ENCODE results near the gene LGR5. TPM values are rescaled to one million over a fixed set of nuclear protein-coding genes. Genes with fewer than 3 reads are reported as not detected.

The LGR5 gene
- total and polyA plus RNA-seq, 5 donors from 2014 or later: not detected

- H3K27ac Mint-ChIP-seq: peak overlapping the region in 1 of 3 donors; percentile 52
- H3K4me1 ChIP-seq (ENCODE audit: control insufficient read depth, insufficient read depth, low read length, poor library complexity, severe bottlenecking): no peaks in the 10 kb centered on the region
- DNase-seq (no peak), ATAC-seq (ENCODE audit: low read depth in 2 of 2) (no peak)
- H3K4me1 Mint-ChIP-seq: no peaks in the 10 kb centered on the region
- H3K36me3 ChIP-seq (ENCODE audit: control insufficient read depth, insufficient read depth, low read length): no peaks in the 10 kb centered on the region
- no peaks in the 10 kb centered on the region for H3K36me3 Mint-ChIP-seq
- no peak overlapping the region for H3K4me3 ChIP-seq (ENCODE audit: low read depth, low read length)
- H3K4me3 Mint-ChIP-seq: no peak overlapping the region
- no peaks in the 10 kb centered on the region for H3K9me3 ChIP-seq (ENCODE audit: control insufficient read depth in 2 of 2, low read length in 2 of 2)
- H3K27ac ChIP-seq (ENCODE audit: insufficient read depth, low read length, poor library complexity, severe bottlenecking): no peak overlapping the region
- H3K27me3 ChIP-seq (ENCODE audit: control insufficient read depth, insufficient read depth, low read length): peaks cover 12% of the 10 kb centered on the region
- peaks cover 48% of the 10 kb centered on the region for H3K27me3 Mint-ChIP-seq
- H3K9me3 Mint-ChIP-seq: peaks cover 0 to 5% (median 0%) of the 10 kb centered on the region in 7 donors
Observed at GRCh38 chr12:71591601-71592000, 152.0 kb downstream of the LGR5 start.

GRCh38 chr12:71592841-71593240 lies 153.2 kb downstream of the LGR5 start:
- ATAC-seq (ENCODE audit: low read depth in 2 of 2) (no peak), DNase-seq (no peak)
- H3K36me3 Mint-ChIP-seq: no peaks in the 10 kb centered on the region
- no peak overlapping the region for H3K27ac Mint-ChIP-seq
- H3K27me3 Mint-ChIP-seq: peaks cover 37% of the 10 kb centered on the region
- no peaks in the 10 kb centered on the region for H3K4me1 Mint-ChIP-seq
- no peak overlapping the region for H3K4me3 Mint-ChIP-seq
- Histone ChIP-seq H3K27me3 (ENCODE audit: control insufficient read depth, insufficient read depth, low read length) (peaks cover 18% of the 10 kb centered on the region), H3K4me3 (ENCODE audit: low read depth, low read length) (no peak overlapping the region), H3K9me3 (ENCODE audit: control insufficient read depth in 2 of 2, low read length in 2 of 2) (no peaks in the 10 kb centered on the region), H3K4me1 (ENCODE audit: control insufficient read depth, insufficient read depth, low read length, poor library complexity, severe bottlenecking) (no peaks in the 10 kb centered on the region), H3K36me3 (ENCODE audit: control insufficient read depth, insufficient read depth, low read length) (no peaks in the 10 kb centered on the region), H3K27ac (ENCODE audit: insufficient read depth, low read length, poor library complexity, severe bottlenecking) (no peak overlapping the region)
- H3K9me3 Mint-ChIP-seq: peaks cover 0 to 5% (median 0%) of the 10 kb centered on the region in 7 donors

- no peak overlapping the region for H3K4me3 ChIP-seq (ENCODE audit: low read depth, low read length)
- no peaks in the 10 kb centered on the region for H3K4me1 Mint-ChIP-seq
- peaks cover 19% of the 10 kb centered on the region for H3K27me3 ChIP-seq (ENCODE audit: control insufficient read depth, insufficient read depth, low read length)
- no peaks in the 10 kb centered on the region for H3K36me3 Mint-ChIP-seq
- DNase-seq: no peak
- H3K9me3 Mint-ChIP-seq: peaks cover 0 to 3% (median under 1%) of the 10 kb centered on the region in 7 donors
- no peaks in the 10 kb centered on the region for H3K36me3 ChIP-seq (ENCODE audit: control insufficient read depth, insufficient read depth, low read length)
- H3K4me1 ChIP-seq (ENCODE audit: control insufficient read depth, insufficient read depth, low read length, poor library complexity, severe bottlenecking): no peaks in the 10 kb centered on the region
- H3K27me3 Mint-ChIP-seq: peaks cover 33% of the 10 kb centered on the region
- no peak overlapping the region for H3K4me3 Mint-ChIP-seq
- no peak for ATAC-seq (ENCODE audit: low read depth in 2 of 2)
- no peak overlapping the region for H3K27ac ChIP-seq (ENCODE audit: insufficient read depth, low read length, poor library complexity, severe bottlenecking)
- no peak overlapping the region for H3K27ac Mint-ChIP-seq
- no peaks in the 10 kb centered on the region for H3K9me3 ChIP-seq (ENCODE audit: control insufficient read depth in 2 of 2, low read length in 2 of 2)
Observed at GRCh38 chr12:71594214-71594948, 154.8 kb downstream of the LGR5 start.

GRCh38 chr12:71599210-71599609 lies 159.6 kb downstream of the LGR5 start:
- Mint-ChIP-seq H3K27ac (no peak overlapping the region), H3K27me3 (peaks cover 9% of the 10 kb centered on the region), H3K4me1 (peaks cover 0 to 2% (median 0%) of the 10 kb centered on the region in 4 donors), H3K9me3 (peaks cover 0 to 5% (median 0%) of the 10 kb centered on the region in 7 donors), H3K36me3 (no peaks in the 10 kb centered on the region), H3K4me3 (no peak overlapping the region)
- DNase-seq: no peak
- no peaks in the 10 kb centered on the region for H3K4me1 ChIP-seq (ENCODE audit: control insufficient read depth, insufficient read depth, low read length, poor library complexity, severe bottlenecking)
- no peak overlapping the region for H3K4me3 ChIP-seq (ENCODE audit: low read depth, low read length)
- ATAC-seq (ENCODE audit: low read depth in 2 of 2): no peak
- no peaks in the 10 kb centered on the region for H3K36me3 ChIP-seq (ENCODE audit: control insufficient read depth, insufficient read depth, low read length)
- no peak overlapping the region for H3K27ac ChIP-seq (ENCODE audit: insufficient read depth, low read length, poor library complexity, severe bottlenecking)
- peaks cover 13% of the 10 kb centered on the region for H3K27me3 ChIP-seq (ENCODE audit: control insufficient read depth, insufficient read depth, low read length)
- H3K9me3 ChIP-seq (ENCODE audit: control insufficient read depth in 2 of 2, low read length in 2 of 2): no peaks in the 10 kb centered on the region

GRCh38 chr12:71601546-71601945 lies 161.9 kb downstream of the LGR5 start:
- ATAC-seq (ENCODE audit: low read depth in 2 of 2) (no peak), DNase-seq (no peak)
- Mint-ChIP-seq H3K9me3 (peaks cover 0 to 5% (median 0%) of the 10 kb centered on the region in 7 donors), H3K27me3 (no peaks in the 10 kb centered on the region), H3K36me3 (no peaks in the 10 kb centered on the region), H3K27ac (peak overlapping the region in 1 of 3 donors; percentile 19), H3K4me1 (peaks cover 0 to 2% (median 0%) of the 10 kb centered on the region in 4 donors), H3K4me3 (no peak overlapping the region)
- Histone ChIP-seq H3K4me1 (ENCODE audit: control insufficient read depth, insufficient read depth, low read length, poor library complexity, severe bottlenecking) (no peaks in the 10 kb centered on the region), H3K36me3 (ENCODE audit: control insufficient read depth, insufficient read depth, low read length) (peaks cover 3% of the 10 kb centered on the region), H3K4me3 (ENCODE audit: low read depth, low read length) (no peak overlapping the region), H3K27me3 (ENCODE audit: control insufficient read depth, insufficient read depth, low read length) (peaks cover 9% of the 10 kb centered on the region), H3K27ac (ENCODE audit: insufficient read depth, low read length, poor library complexity, severe bottlenecking) (no peak overlapping the region), H3K9me3 (ENCODE audit: control insufficient read depth in 2 of 2, low read length in 2 of 2) (no peaks in the 10 kb centered on the region)

- H3K27me3 ChIP-seq (ENCODE audit: control insufficient read depth, insufficient read depth, low read length): peaks cover 3% of the 10 kb centered on the region
- DNase-seq (no peak), ATAC-seq (ENCODE audit: low read depth in 2 of 2) (no peak)
- no peaks in the 10 kb centered on the region for H3K4me1 ChIP-seq (ENCODE audit: control insufficient read depth, insufficient read depth, low read length, poor library complexity, severe bottlenecking)
- Mint-ChIP-seq H3K27ac (peak overlapping the region in 1 of 3 donors; percentile 52), H3K9me3 (peaks cover 0 to 5% (median 0%) of the 10 kb centered on the region in 7 donors), H3K27me3 (no peaks in the 10 kb centered on the region), H3K4me3 (no peak overlapping the region), H3K4me1 (peaks cover 0 to 8% (median 2%) of the 10 kb centered on the region in 4 donors), H3K36me3 (peaks cover 10% of the 10 kb centered on the region)
- no peak overlapping the region for H3K4me3 ChIP-seq (ENCODE audit: low read depth, low read length)
- H3K36me3 ChIP-seq (ENCODE audit: control insufficient read depth, insufficient read depth, low read length): peaks cover 15% of the 10 kb centered on the region
- H3K27ac ChIP-seq (ENCODE audit: insufficient read depth, low read length, poor library complexity, severe bottlenecking): no peak overlapping the region
- H3K9me3 ChIP-seq (ENCODE audit: control insufficient read depth in 2 of 2, low read length in 2 of 2): no peaks in the 10 kb centered on the region
Observed at GRCh38 chr12:71602761-71603577, 163.4 kb downstream of the LGR5 start.

GRCh38 chr12:71605039-71605438 lies 165.4 kb downstream of the LGR5 start:
- Mint-ChIP-seq H3K4me1 (peaks cover 0 to 11% (median 5%) of the 10 kb centered on the region in 4 donors), H3K36me3 (peaks cover 17% of the 10 kb centered on the region), H3K27me3 (no peaks in the 10 kb centered on the region), H3K27ac (no peak overlapping the region), H3K9me3 (no peaks in the 10 kb centered on the region), H3K4me3 (no peak overlapping the region)
- ATAC-seq (ENCODE audit: low read depth in 2 of 2) (no peak), DNase-seq (no peak)
- H3K4me3 ChIP-seq (ENCODE audit: low read depth, low read length): no peak overlapping the region
- no peaks in the 10 kb centered on the region for H3K27me3 ChIP-seq (ENCODE audit: control insufficient read depth, insufficient read depth, low read length)
- no peaks in the 10 kb centered on the region for H3K9me3 ChIP-seq (ENCODE audit: control insufficient read depth in 2 of 2, low read length in 2 of 2)
- H3K4me1 ChIP-seq (ENCODE audit: control insufficient read depth, insufficient read depth, low read length, poor library complexity, severe bottlenecking): no peaks in the 10 kb centered on the region
- peaks cover 34% of the 10 kb centered on the region for H3K36me3 ChIP-seq (ENCODE audit: control insufficient read depth, insufficient read depth, low read length)
- H3K27ac ChIP-seq (ENCODE audit: insufficient read depth, low read length, poor library complexity, severe bottlenecking): no peak overlapping the region

All from CD4-positive, CD25-positive, alpha-beta regulatory T cell (primary cell).